Liver (tissue), 9 donors: ENCODE measurements around the gene MEIS1. TPM values are rescaled to one million over a fixed set of nuclear protein-coding genes. Genes with fewer than 3 reads are reported as not detected.

Source experiments
- DNase-seq: peaks from one replicate; pipeline ENCODE4 v3.0.0-alpha.2; 2017; ENCODE audit warnings: low spot score
- H3K27ac ChIP-seq, 2 donors: one replicate each; pipeline ENCODE4 v1.7.0; 2013; ENCODE audit warnings: inconsistent platforms in 2 of 2, low read length in 2 of 2, control low read depth in 1 of 2, low read depth in 1 of 2, mild to moderate bottlenecking in 1 of 2
- H3K27me3 ChIP-seq, 4 donors: one replicate each; pipeline versions ENCODE4 v1.6.1 to v1.7.0; 2013; ENCODE audit warnings: low read length in 3 of 4, inconsistent platforms in 1 of 4, mild to moderate bottlenecking in 1 of 4, moderate library complexity in 1 of 4; ENCODE audit not compliant: control insufficient read depth in 4 of 4, insufficient read depth in 4 of 4
- H3K36me3 ChIP-seq, 4 donors: one replicate each; pipeline versions ENCODE4 v1.6.1 to v1.7.0; 2013; ENCODE audit warnings: low read length in 3 of 4, mild to moderate bottlenecking in 3 of 4, low read depth in 1 of 4, moderate library complexity in 1 of 4; ENCODE audit not compliant: control insufficient read depth in 4 of 4, insufficient read depth in 3 of 4
- H3K4me1 ChIP-seq, 4 donors: one replicate each; pipeline versions ENCODE4 v1.6.1 to v1.7.0; 2013; ENCODE audit warnings: low read length in 3 of 4, mild to moderate bottlenecking in 3 of 4, moderate library complexity in 1 of 4; ENCODE audit not compliant: control insufficient read depth in 4 of 4, insufficient read depth in 4 of 4
- H3K4me3 ChIP-seq, 3 donors: one replicate each; pipeline versions ENCODE4 v1.6.1 to v1.7.0; 2013; ENCODE audit warnings: low read length in 3 of 3, control low read depth in 1 of 3, low read depth in 1 of 3, mild to moderate bottlenecking in 1 of 3
- H3K9ac ChIP-seq, 2 donors: one replicate each; pipeline ENCODE4 v1.7.0; 2013; ENCODE audit warnings: low read length in 2 of 2, mild to moderate bottlenecking in 2 of 2, moderate library complexity in 2 of 2, control low read depth in 1 of 2, low read depth in 1 of 2
- H3K9me3 ChIP-seq, 4 donors: one replicate each; pipeline versions ENCODE4 v1.6.1 to v1.7.0; 2013; ENCODE audit warnings: low read length in 3 of 4; ENCODE audit not compliant: control insufficient read depth in 4 of 4
- EGR1 ChIP-seq, 2 donors: IDR thresholded peaks; 2 replicates each; pipeline ENCODE4 v1.6.1; 2016 to 2018; ENCODE audit warnings: antibody characterized with exemption in 2 of 2, low read depth in 2 of 2
- FOXA1 ChIP-seq: IDR thresholded peaks from 2 replicates; pipeline ENCODE4 v1.6.1; 2016; ENCODE audit warnings: antibody characterized with exemption
- FOXA2 ChIP-seq: IDR thresholded peaks from 2 replicates; pipeline ENCODE4 v1.6.1; 2016; ENCODE audit warnings: antibody characterized with exemption
- GABPA ChIP-seq, 2 donors: IDR thresholded peaks in 1 of 2; conservative IDR thresholded peaks in 1 of 2; 2 replicates each; pipeline ENCODE4 v1.6.1; 2016; ENCODE audit warnings: antibody characterized with exemption in 2 of 2, mild to moderate bottlenecking in 1 of 2, moderate library complexity in 1 of 2
- HNF4A ChIP-seq, 2 donors: conservative IDR thresholded peaks; 2 replicates each; pipeline ENCODE4 v1.6.1; 2016; ENCODE audit warnings: antibody characterized with exemption in 2 of 2, mild to moderate bottlenecking in 2 of 2
- HNF4G ChIP-seq: IDR thresholded peaks from 2 replicates; pipeline ENCODE4 v1.6.1; 2016; ENCODE audit warnings: antibody characterized with exemption
- NR2F2 ChIP-seq: IDR thresholded peaks from 2 replicates; pipeline ENCODE4 v1.6.1; 2016; ENCODE audit warnings: antibody characterized with exemption
- RAD21 ChIP-seq, 2 donors: IDR thresholded peaks; 2 replicates each; pipeline ENCODE4 v1.6.1; 2016; ENCODE audit warnings: antibody characterized with exemption in 2 of 2, mild to moderate bottlenecking in 2 of 2
- RXRA ChIP-seq, 2 donors: IDR thresholded peaks; 2 replicates each; pipeline ENCODE4 v1.6.1; 2017 to 2018; ENCODE audit warnings: antibody characterized with exemption in 2 of 2, mild to moderate bottlenecking in 1 of 2
- SP1 ChIP-seq: IDR thresholded peaks from 2 replicates; pipeline ENCODE4 v1.6.1; 2018; ENCODE audit warnings: antibody characterized with exemption, mild to moderate bottlenecking
- TAF1 ChIP-seq: conservative IDR thresholded peaks from 2 replicates; pipeline ENCODE4 v1.6.1; 2016; ENCODE audit warnings: antibody characterized with exemption, mild to moderate bottlenecking
- WGBS: extraction: QIAGEN DNeasy Blood & Tissue Kit; methylation state at CpG from one replicate; pipeline ENCODE4 v1.1.7; 2013; 5-methylcytosine and 5-hydroxymethylcytosine counted together
- polyA plus RNA-seq, 2 donors: library from polyadenylated mRNA; stranded (reverse) in 1 of 2; unstranded in 1 of 2; fragments of 200-250 nt in 1 of 2; fragments of >200 nt in 1 of 2; fragmentation: Nextera tagmentation in 1 of 2; extraction: Ambion mirVana in 1 of 2; gene quantifications; one replicate each; pipeline versions ENCODE4 v1.2.1 to v1.2.3, GENCODE V29; 2013 to 2015
- total RNA-seq, 2 donors: library from RNA; depleted of rRNA; stranded (reverse); fragments of >200 nt; gene quantifications; one replicate each; pipeline ENCODE4 v1.2.3, GENCODE V29; 2014
- TF ChIP-seq, protein P1 (sequence below): IDR thresholded peaks from 2 replicates; pipeline ENCODE4 v1.6.1; 2016; ENCODE audit warnings: antibody characterized with exemption, mild to moderate bottlenecking
- TF ChIP-seq, protein P2 (sequence below): fragments of 150-350 bp; IDR thresholded peaks from 2 replicates; pipeline ENCODE4 v1.5.1; 2017; ENCODE audit warnings: improper control_type of control experiment, low read depth, low read length; ENCODE audit not compliant: missing input control
- TF ChIP-seq, protein P3 (sequence below): IDR thresholded peaks from 2 replicates; pipeline ENCODE4 v1.6.1; 2016; ENCODE audit warnings: antibody characterized with exemption
- donor health status: healthy.
- donor health status: healthy.
- donor health status: healthy.
- donor health status: healthy.
- donor health status: healthy.

The MEIS1 gene
- total and polyA plus RNA-seq, 4 donors, result 1.6 to 8.6 (median 5.5) TPM

DNA sequence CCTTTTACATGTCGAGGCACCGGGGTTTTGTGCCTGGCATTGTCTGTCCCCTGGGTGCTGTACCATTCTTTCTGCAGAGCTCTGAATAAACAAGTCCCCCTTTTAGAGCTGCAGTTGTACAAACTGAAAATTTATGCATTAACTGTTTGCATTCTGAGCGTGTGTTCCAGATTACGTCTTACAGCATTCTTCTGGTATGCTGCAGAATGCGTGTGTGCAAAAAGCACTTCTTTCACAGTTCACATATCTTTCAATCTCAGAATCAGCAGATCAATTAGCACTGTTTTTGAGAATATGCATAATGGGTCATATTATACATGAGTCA, 27.5 kb downstream of the MEIS1 start:
- no peak for DNase-seq
- Histone ChIP-seq H3K9ac (no peak overlapping the region), H3K4me1 (peaks cover 0 to 8% (median 7%) of the 10 kb centered on the region in 4 donors), H3K36me3 (no peaks in the 10 kb centered on the region), H3K27ac (no peak overlapping the region), H3K9me3 (no peaks in the 10 kb centered on the region), H3K4me3 (no peak overlapping the region), H3K27me3 (no peaks in the 10 kb centered on the region)
- TF ChIP-seq, protein P1, sequence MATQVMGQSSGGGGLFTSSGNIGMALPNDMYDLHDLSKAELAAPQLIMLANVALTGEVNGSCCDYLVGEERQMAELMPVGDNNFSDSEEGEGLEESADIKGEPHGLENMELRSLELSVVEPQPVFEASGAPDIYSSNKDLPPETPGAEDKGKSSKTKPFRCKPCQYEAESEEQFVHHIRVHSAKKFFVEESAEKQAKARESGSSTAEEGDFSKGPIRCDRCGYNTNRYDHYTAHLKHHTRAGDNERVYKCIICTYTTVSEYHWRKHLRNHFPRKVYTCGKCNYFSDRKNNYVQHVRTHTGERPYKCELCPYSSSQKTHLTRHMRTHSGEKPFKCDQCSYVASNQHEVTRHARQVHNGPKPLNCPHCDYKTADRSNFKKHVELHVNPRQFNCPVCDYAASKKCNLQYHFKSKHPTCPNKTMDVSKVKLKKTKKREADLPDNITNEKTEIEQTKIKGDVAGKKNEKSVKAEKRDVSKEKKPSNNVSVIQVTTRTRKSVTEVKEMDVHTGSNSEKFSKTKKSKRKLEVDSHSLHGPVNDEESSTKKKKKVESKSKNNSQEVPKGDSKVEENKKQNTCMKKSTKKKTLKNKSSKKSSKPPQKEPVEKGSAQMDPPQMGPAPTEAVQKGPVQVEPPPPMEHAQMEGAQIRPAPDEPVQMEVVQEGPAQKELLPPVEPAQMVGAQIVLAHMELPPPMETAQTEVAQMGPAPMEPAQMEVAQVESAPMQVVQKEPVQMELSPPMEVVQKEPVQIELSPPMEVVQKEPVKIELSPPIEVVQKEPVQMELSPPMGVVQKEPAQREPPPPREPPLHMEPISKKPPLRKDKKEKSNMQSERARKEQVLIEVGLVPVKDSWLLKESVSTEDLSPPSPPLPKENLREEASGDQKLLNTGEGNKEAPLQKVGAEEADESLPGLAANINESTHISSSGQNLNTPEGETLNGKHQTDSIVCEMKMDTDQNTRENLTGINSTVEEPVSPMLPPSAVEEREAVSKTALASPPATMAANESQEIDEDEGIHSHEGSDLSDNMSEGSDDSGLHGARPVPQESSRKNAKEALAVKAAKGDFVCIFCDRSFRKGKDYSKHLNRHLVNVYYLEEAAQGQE, result no peak
- no peak for TF ChIP-seq GABPA (IDR thresholded peaks at IDR 0.05 in 1 of 2, conservative IDR thresholded peaks at IDR 0.05 in 1 of 2)
- WGBS, result 82% methylated on average over 5 of the region's 5 CpGs

DNA sequence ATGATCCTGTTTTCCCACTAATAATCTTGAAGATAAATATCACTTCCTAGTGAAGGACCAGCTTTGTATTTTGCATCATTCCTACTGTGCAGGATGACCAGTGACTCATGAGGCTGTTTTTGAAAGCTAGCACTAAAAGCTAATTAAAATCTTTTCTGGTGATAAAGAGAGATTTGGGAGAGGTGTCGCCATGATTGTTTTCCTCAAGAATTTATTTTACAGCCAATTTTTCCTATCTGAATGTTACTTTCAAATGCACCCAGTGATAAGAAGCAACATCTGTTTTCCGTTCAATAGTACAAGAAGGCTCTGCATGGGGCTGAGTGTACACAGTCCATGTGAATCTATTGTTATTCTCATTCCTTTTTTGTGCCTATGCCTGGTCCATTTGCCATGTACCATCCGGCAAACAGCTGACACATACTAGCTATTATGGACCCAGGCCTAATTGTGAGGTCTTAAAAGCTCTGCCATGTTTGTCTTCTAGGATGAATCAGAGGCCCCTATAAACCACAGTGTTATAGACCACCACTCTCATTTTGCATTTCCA, 28.4 kb downstream of the MEIS1 start:
- H3K4me1 ChIP-seq, result peaks cover 0 to 8% (median 7%) of the 10 kb centered on the region in 4 donors
- no peaks in the 10 kb centered on the region for H3K9me3 ChIP-seq
- H3K4me3 ChIP-seq, result no peak overlapping the region
- no peak overlapping the region for H3K27ac ChIP-seq
- no peak overlapping the region for H3K9ac ChIP-seq
- no peak for DNase-seq
- TF ChIP-seq FOXA1, result no peak
- TF ChIP-seq HNF4G, result no peak
- TF ChIP-seq FOXA2, result no peak
- TF ChIP-seq NR2F2, result no peak
- TF ChIP-seq, protein P2, sequence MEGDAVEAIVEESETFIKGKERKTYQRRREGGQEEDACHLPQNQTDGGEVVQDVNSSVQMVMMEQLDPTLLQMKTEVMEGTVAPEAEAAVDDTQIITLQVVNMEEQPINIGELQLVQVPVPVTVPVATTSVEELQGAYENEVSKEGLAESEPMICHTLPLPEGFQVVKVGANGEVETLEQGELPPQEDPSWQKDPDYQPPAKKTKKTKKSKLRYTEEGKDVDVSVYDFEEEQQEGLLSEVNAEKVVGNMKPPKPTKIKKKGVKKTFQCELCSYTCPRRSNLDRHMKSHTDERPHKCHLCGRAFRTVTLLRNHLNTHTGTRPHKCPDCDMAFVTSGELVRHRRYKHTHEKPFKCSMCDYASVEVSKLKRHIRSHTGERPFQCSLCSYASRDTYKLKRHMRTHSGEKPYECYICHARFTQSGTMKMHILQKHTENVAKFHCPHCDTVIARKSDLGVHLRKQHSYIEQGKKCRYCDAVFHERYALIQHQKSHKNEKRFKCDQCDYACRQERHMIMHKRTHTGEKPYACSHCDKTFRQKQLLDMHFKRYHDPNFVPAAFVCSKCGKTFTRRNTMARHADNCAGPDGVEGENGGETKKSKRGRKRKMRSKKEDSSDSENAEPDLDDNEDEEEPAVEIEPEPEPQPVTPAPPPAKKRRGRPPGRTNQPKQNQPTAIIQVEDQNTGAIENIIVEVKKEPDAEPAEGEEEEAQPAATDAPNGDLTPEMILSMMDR, result no peak
- TF ChIP-seq RAD21 (IDR thresholded peaks at IDR 0.05), result no peak
- no peak for TF ChIP-seq HNF4A (conservative IDR thresholded peaks at IDR 0.05)
- TF ChIP-seq, protein P3, sequence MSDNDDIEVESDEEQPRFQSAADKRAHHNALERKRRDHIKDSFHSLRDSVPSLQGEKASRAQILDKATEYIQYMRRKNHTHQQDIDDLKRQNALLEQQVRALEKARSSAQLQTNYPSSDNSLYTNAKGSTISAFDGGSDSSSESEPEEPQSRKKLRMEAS, result no peak
- TF ChIP-seq, protein P1, result no peak
- no peak for TF ChIP-seq TAF1
- TF ChIP-seq SP1, result no peak
- no peak for TF ChIP-seq RXRA (IDR thresholded peaks at IDR 0.05)
- no peak for TF ChIP-seq EGR1 (IDR thresholded peaks at IDR 0.05; ENCODE audit: low read depth in 2 of 2)
- 82% methylated on average over 3 of the region's 3 CpGs for WGBS
- H3K36me3 ChIP-seq, result no peaks in the 10 kb centered on the region
- H3K27me3 ChIP-seq, result no peaks in the 10 kb centered on the region
